Lower leg skin (tissue), 4 donors: ENCODE data around the gene N4BP3. TPM values are rescaled to one million over a fixed set of nuclear protein-coding genes. Genes with fewer than 3 reads are reported as not detected.

Experiments
- DNase-seq, 2 donors: peaks; one replicate each; pipeline ENCODE4 v3.0.0-alpha.2; 2019; ENCODE audit warnings: low spot score in 2 of 2
- H3K4me3 ChIP-seq: fragments of 200-600 bp; sonication (generic); 2 replicates; pipeline ENCODE4 v1.5.1; 2017; ENCODE audit warnings: mild to moderate bottlenecking, low read depth; ENCODE audit not compliant: poor library complexity, severe bottlenecking
- CTCF ChIP-seq, 3 donors: fragments of 450-650 bp; IDR thresholded peaks; one replicate each; pipeline ENCODE4 v1.5.1; 2016; ENCODE audit warnings: antibody characterized with exemption in 3 of 3, mild to moderate bottlenecking in 3 of 3, moderate library complexity in 2 of 3
- POLR2A ChIP-seq, 2 donors: fragments of 450-650 bp; IDR thresholded peaks; one replicate each; pipeline ENCODE4 v1.6.1; 2016 to 2017; ENCODE audit warnings: antibody characterized with exemption in 2 of 2, mild to moderate bottlenecking in 1 of 2, moderate library complexity in 1 of 2
- WGBS, 2 donors: methylation state at CpG; one replicate each; pipeline ENCODE4 v1.1.5; 2018; 5-methylcytosine and 5-hydroxymethylcytosine counted together
- intact Hi-C: fragments of 100-400 bp; cut with DNase I; formaldehyde crosslinking; loops from one replicate; pipeline ENCODE4 v1.15.0; 2023; ENCODE audit warnings: low total_unique reads
- total RNA-seq, 4 donors: library from RNA; depleted of rRNA; stranded (reverse); fragments of >200 nt; gene quantifications; one replicate each; pipeline ENCODE4 v1.1.0, GENCODE V29; 2016

Gene N4BP3
- total RNA-seq, 4 donors from 2014 or later: 17.6 to 26.3 (median 19.1) TPM

GRCh38 chr5:178090856-178091255 lies 22.5 kb upstream of the N4BP3 start:
- 68 to 86% methylated on average over 6 of the region's 6 CpGs for WGBS, 2 donors
- H3K4me3 ChIP-seq: no peak overlapping the region
- no peak for DNase-seq
- intact Hi-C loops: no loop called here
- TF ChIP-seq CTCF (IDR thresholded peaks at IDR 0.05): no peak
- no peak for TF ChIP-seq POLR2A (IDR thresholded peaks at IDR 0.05)

- intact Hi-C loops: no loop called here
- TF ChIP-seq CTCF (IDR thresholded peaks at IDR 0.05) (no peak), POLR2A (IDR thresholded peaks at IDR 0.05) (no peak)
- 77 to 81% methylated on average over 2 of the region's 2 CpGs for WGBS, 2 donors
Observed at GRCh38 chr5:178093134-178093533, 20.2 kb upstream of the N4BP3 start.

GRCh38 chr5:178094345-178094744 lies 19.0 kb upstream of the N4BP3 start:
- WGBS, 2 donors: 83% methylated on average over 9 of the region's 9 CpGs
- intact Hi-C loops: no loop called here
- no peak for TF ChIP-seq POLR2A (IDR thresholded peaks at IDR 0.05)
- no peak for TF ChIP-seq CTCF (IDR thresholded peaks at IDR 0.05)

More at GRCh38 chr5:178093134-178093533, 20.2 kb upstream of the N4BP3 start:
- DNase-seq: no peak
- H3K4me3 ChIP-seq: no peak overlapping the region

GRCh38 chr5:178098685-178099084 lies 14.6 kb upstream of the N4BP3 start:
- no peak overlapping the region for H3K4me3 ChIP-seq
- no peak for TF ChIP-seq POLR2A (IDR thresholded peaks at IDR 0.05)
- TF ChIP-seq CTCF (IDR thresholded peaks at IDR 0.05): no peak
- 79 to 96% methylated on average over 7 of the region's 7 CpGs for WGBS, 2 donors
- intact Hi-C loops: no loop called here
- no peak for DNase-seq

More at GRCh38 chr5:178094345-178094744, 19.0 kb upstream of the N4BP3 start:
- DNase-seq: no peak
- H3K4me3 ChIP-seq: no peak overlapping the region

- intact Hi-C loops: no loop called here
- TF ChIP-seq CTCF (IDR thresholded peaks at IDR 0.05) (no peak), POLR2A (IDR thresholded peaks at IDR 0.05) (no peak)
- no peak for DNase-seq
- WGBS, 2 donors: 86 to 87% methylated on average over 12 of the region's 12 CpGs
- no peak overlapping the region for H3K4me3 ChIP-seq
Observed at GRCh38 chr5:178103612-178104011, 9.7 kb upstream of the N4BP3 start.

GRCh38 chr5:178104492-178104891 lies 8.8 kb upstream of the N4BP3 start:
- no peak overlapping the region for H3K4me3 ChIP-seq
- 31 to 42% methylated on average over 4 to 5 of the region's 5 CpGs for WGBS, 2 donors
- no peak for DNase-seq
- intact Hi-C loops: no loop called here
- TF ChIP-seq POLR2A (IDR thresholded peaks at IDR 0.05): no peak
- no peak for TF ChIP-seq CTCF (IDR thresholded peaks at IDR 0.05)
